DMS53 treated with DMSO at 0.1 percent for 48 hours (cell line): ENCODE data around the gene PTPN21.

Experiments used
- DNase-seq: peaks from one replicate; lab custom pipeline; 2025; ENCODE audit not compliant: unreplicated experiment; lab: John Stamatoyannopoulos, UW

The PTPN21 gene

DNA sequence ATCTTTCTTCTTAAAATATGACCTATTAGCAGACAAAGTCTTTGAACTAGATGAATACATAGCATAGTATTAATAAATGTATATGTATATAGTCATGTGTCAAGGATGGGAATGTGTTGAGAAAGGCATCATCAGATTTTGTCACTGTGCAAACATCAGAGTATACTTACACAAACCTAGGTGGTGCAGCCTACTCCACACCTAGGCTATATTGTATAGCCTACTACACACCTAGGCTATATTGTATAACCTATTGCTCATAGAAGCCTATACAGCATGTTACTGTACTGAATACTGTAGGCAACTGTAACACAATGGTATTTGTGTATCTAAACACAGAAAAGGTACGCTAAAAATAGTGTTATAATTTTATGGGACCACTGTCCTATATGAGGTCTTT is 47.6 kb downstream of the PTPN21 start:
- peak; percentile 5 for DNase-seq

- DNase-seq, result peak; percentile 11
Observed at GRCh38 chr14:88505621-88506020, 49.2 kb downstream of the PTPN21 start.

GRCh38 chr14:88504602-88505001 is 50.2 kb downstream of the PTPN21 start:
- no peak for DNase-seq

DNA sequence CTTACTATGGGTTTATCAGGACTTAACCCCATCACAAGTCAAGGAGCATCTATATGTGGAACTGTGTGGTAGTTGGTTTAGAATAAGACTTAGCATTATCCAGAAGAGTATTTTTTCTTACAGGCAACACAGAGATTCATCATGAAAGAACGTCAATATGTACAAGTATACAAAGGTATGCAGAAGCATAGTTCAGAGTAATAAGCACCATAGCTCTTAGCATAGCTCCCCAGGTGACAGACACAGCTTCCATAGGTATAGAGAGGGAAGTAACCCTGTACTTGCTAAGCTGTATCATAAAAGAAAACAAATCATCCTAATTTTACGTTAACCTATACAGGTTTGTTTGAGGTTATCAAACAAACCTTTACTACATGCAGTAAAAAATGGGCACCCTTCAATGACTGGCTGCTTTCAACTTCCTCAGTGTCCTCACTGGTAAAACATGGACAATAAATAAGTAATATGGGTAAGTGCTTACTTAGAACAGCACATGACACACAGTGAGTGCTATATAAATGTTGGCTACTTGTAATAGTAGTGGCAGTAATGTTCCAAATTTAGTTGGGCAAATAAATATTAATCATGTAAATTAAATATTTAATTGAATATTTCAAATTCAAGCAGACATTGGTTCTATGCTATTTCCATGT is 50.9 kb downstream of the PTPN21 start:
- no peak for DNase-seq

GRCh38 chr14:88502740-88503139 is 52.1 kb downstream of the PTPN21 start:
- DNase-seq, result no peak

GRCh38 chr14:88500611-88501010 is 54.2 kb downstream of the PTPN21 start:
- no peak for DNase-seq

DNA sequence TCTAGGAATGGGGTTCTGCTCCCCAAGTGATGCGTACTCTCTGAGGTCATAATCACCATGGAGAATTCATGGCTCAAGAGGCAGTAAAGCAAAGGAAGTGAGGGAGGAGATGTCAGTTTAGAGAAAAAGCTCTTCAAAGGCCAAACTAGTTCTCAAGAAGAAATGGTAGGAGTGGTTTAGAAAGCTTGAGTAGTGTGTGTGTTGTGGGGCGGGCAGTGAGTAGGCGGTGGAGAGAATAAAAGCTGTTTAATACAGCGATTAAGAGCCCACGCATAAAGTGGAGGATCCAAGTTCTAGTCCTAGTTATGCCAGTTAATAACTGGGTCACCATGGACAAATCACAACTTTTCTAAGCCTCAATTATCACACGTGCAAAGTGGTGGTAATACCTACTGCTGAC is 55.6 kb downstream of the PTPN21 start:
- no peak for DNase-seq

DNA sequence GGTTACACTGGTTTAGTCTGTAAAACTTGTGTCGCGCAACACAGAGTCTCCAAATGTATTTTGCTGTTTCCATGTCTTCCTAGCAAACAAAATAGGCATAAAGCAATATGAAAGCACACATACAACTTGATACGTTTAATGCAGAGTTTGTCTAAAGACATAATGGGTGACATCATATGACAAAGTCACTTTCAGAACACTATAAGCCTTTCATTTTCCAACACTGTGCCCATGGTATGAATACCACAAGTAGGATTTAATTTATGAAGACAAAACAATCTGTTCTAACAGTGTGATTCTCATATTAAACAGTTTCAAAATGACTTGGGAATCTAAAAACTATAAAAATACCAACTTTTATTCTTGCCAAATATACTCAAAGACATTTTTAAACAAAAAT is 58.4 kb downstream of the PTPN21 start:
- no peak for DNase-seq

DNA sequence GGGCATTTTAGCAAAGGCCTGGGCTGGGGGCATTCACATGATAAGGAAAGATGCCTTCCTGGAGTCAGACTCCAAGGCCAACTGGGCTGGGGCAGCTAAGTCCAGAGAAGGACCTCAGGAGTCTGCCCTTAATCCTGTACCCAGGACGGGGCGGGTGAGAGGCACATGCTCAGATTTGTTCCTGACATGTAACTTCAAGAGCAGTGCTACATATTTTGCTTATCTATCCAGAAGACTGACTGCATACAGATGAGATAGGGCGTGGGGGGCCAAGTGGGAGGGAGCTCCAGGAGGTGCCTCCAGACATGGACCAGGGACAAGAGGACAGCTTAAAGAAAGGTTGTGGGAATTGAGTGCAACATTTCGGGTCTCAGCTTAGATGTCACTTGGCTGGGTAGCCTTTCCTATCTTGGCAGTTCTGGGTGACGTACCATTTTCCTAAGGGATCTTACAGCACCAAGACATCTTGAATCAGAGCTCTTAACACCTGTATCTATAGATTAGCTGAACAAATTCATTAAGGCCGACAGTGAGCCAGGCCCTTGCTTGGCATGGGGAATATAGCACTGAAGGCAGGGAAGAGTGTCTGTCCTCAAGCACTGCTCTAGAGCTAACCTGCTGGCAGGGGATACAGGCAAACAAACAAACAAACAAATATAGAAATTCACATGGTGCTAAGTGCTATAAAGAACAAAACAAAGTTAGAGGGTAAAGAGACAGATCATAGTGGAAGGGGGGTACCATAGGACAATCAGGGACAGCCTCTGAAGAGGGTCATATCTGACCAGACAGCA is 61.2 kb downstream of the PTPN21 start:
- no peak for DNase-seq

DNA sequence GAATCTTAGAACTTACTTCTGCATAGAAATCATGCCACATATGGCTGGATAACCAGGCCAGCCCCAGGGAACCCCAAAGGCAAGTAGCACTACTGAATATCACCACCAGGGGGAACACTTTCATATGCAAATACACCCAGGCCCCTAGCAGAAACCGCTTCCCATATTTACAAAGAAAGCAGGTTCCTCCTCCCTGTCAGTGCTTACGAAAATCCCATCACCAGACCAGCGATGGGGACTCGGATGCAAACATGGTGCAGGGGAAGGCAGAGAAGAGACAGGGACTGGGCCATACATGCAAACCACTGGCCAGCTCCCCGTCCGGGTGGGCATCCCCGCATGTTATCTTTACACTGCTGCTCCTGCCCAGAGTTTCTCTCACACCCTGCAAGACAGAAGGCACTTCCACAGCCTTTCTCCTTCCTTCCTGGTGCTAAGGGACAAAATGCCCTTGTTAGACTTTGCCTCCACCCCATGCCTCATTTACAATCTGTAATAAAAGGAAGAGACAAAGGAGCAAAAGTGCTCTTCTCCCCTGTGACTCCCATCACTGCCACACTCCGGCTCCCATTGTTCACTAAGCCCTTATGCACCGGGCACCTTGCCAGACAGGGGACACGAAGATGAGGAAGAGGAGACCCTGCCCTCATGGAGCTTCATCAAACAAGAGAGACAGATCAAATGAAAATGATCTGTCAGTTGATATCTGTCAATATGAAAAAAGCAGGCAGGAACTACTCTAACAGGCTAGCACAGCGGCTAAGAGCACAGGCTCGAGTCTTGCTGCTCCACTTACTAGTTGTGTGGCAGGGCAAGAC is 62.3 kb downstream of the PTPN21 start:
- DNase-seq, result peak; percentile 72

- no peak for DNase-seq
Observed at GRCh38 chr14:88490168-88490567, 64.6 kb downstream of the PTPN21 start.

- DNase-seq, result no peak
Observed at GRCh38 chr14:88488897-88489296, 65.9 kb downstream of the PTPN21 start.

DNA sequence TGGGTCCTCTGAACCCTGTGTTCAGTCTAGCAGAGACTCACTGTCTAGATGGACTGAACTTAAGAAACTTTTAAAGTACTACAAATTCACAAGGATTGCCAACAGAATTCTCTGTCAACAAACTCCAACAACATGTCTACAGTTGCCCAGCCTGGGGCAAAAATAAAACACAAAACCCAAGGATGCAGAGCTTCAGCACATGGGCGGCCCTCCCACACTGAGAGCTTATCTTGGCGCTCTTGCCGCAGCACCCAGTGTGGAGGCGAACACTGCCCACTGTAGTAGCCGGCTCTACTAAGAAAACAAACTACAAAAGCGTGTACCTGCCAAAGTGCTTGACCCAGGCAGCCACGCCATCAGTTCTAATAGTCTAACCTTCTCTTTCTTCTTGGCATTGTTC is 66.7 kb downstream of the PTPN21 start:
- DNase-seq, result no peak

DNA sequence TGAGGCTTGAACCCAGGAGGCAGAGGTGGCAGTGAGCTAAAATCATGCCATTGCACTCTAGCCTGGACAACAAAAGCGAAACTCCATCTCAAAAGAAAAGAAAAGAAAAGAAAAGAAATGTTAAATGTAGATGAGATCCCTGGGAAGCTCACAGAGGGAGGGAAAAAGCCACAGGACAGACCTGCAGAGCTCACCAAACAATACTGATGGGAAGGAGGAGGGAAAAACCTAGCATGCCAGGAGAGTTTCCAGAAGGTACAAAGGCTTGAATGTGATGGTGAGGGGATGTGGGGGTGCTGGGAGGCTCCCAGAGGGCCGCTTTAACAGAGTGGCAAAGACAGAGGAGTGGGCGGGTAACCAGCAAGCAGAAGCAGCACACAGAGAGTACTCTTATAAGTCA is 72.3 kb downstream of the PTPN21 start:
- DNase-seq, result no peak

DNA sequence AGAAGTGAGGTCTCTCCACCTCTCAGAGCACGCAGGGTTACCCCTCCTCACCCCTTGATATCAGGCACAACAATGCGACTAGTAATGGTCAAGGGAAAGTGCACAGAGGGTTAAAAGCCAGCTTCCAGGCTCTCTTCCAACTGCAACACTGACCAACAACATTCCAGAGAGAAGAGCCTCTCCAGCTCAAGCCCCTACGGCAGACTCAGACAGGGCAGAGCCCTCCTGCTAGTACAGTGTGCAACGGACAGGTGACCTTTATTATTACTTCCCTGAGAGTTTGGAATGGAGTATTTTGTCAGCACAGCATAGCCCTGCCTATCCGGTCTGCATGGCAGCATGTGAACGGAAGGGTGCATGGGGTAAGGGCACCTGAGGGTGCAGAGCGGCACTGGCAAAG is 73.0 kb downstream of the PTPN21 start:
- no peak for DNase-seq

GRCh38 chr14:88481059-88481458 is 73.7 kb downstream of the PTPN21 start:
- no peak for DNase-seq

GRCh38 chr14:88479574-88479987 is 75.2 kb downstream of the PTPN21 start:
- DNase-seq, result no peak

DNA sequence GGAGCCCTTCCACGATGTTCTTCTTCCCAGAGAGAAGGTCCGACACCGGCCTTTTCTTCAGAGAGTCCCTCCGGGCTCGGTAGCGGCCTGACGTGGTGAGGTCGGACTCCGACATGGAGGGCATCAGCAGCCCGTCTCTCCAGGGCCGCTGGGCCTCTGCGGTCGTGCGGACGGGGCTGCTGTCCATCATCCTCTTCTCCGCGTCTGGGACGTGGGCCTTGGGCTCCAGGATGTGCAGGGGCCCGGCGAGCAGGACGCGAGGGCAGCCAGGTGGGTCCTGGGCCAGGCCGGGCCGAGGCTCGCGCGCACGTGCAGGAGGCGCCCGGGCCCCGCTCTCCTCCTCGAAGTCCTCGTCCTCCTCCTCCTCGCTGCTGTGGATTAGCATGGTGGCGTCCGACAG is 75.9 kb downstream of the PTPN21 start:
- DNase-seq, result no peak

- DNase-seq, result no peak
Observed at GRCh38 chr14:88477513-88478250, 77.1 kb downstream of the PTPN21 start.

DNA sequence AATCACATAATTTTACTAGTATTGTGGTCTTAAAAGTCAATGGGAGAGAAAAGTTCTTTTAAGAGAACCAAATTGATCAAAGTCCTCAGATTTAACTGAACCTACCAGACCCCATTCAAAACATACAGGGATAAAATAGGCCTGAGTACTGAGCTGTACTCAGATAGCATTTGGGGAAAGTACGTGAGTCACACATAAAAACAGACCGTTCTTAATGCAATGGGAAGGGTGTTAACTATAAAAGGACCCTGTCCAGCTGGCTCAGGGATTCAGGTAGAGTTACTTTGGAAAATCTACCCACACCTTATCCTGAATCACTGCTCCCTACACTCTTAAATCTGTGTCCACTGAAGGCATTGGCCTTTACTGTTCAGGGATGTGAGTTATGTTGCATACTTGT is 78.0 kb downstream of the PTPN21 start:
- no peak for DNase-seq

GRCh38 chr14:88476214-88476774 is 78.5 kb downstream of the PTPN21 start:
- DNase-seq, result no peak
